ENCODE results near the gene ACBD6. TPM values are rescaled to one million over a fixed set of nuclear protein-coding genes. Genes with fewer than 3 reads are reported as not detected.

ACBD6 gene
- total and polyA plus RNA-seq, 2 of the 4 experiments (the other 2 are of a cell fraction), result 52.5 to 59.1 TPM

- H3K27ac ChIP-seq (ENCODE audit: insufficient read depth, low read length), result no peak overlapping the region
- H3K14ac ChIP-seq (replicated peaks; ENCODE audit: low read depth, low read length), result no peak overlapping the region
- no peaks in the 10 kb centered on the region for H3K79me1 ChIP-seq (ENCODE audit: low read depth in 1 of 2, low read length in 2 of 2)
- ChIA-PET CTCF (no interaction called here), POLR2A (ENCODE audit: unreplicated experiment) (interaction anchor here (0.6 kb wide), 1 partner anchor 52 kb away, joined by 3 read pairs; no protein-coding TSS in a partner anchor)
- H3K4ac ChIP-seq (ENCODE audit: low read depth, low read length), result no peak overlapping the region
- no peak overlapping the region for H3K9ac ChIP-seq (ENCODE audit: low read depth, low read length)
- intact Hi-C loops (cut with micrococcal nuclease) (no loop called here), dilution Hi-C loops (cut with HindIII; ENCODE audit: low sequenced_read_pairs, unreplicated experiment) (no loop called here), in situ Hi-C loops (cut with MboI; ENCODE audit: low sequenced_read_pairs) (loop anchor here (25.0 kb wide), 1 partner anchor 894 kb away; no protein-coding TSS in a partner anchor)
- H3K56ac ChIP-seq (ENCODE audit: extremely low read depth, insufficient read depth, low read length), result no peak overlapping the region
- no peak overlapping the region for H2AK5ac ChIP-seq (ENCODE audit: low read depth, low read length)
- no TSS peak for BruUV-seq (replicated peaks)
- H4K20me1 ChIP-seq (ENCODE audit: insufficient read depth, low read length), result peaks cover 7% of the 10 kb centered on the region; the same call in 1 of the 2 replicates
- H2BK20ac ChIP-seq (ENCODE audit: low read depth, low read length), result no peak overlapping the region
- no peak overlapping the region for H2AFZ ChIP-seq (replicated peaks; ENCODE audit: low read length, poor library complexity)
- H3K4me1 ChIP-seq (ENCODE audit: control insufficient read depth, insufficient read depth, low read length), result peaks cover 9% of the 10 kb centered on the region
- H3K9me1 ChIP-seq (ENCODE audit: insufficient read depth, low read length), result peaks cover 16% of the 10 kb centered on the region
- no peak overlapping the region for H4K91ac ChIP-seq (ENCODE audit: insufficient read depth, low read depth, low read length)
- ATAC-seq (ENCODE audit: low read depth) (no peak), DNase-seq (no peak)
- peaks cover 2% of the 10 kb centered on the region; the same call in 1 of the 2 replicates for H3K27me3 ChIP-seq (ENCODE audit: control insufficient read depth, insufficient read depth, low read length)
- TF ChIP-seq, protein P1, sequence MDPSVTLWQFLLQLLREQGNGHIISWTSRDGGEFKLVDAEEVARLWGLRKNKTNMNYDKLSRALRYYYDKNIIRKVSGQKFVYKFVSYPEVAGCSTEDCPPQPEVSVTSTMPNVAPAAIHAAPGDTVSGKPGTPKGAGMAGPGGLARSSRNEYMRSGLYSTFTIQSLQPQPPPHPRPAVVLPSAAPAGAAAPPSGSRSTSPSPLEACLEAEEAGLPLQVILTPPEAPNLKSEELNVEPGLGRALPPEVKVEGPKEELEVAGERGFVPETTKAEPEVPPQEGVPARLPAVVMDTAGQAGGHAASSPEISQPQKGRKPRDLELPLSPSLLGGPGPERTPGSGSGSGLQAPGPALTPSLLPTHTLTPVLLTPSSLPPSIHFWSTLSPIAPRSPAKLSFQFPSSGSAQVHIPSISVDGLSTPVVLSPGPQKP (IDR thresholded peaks at IDR 0.05; ENCODE audit: borderline replicate concordance, low read depth, low read length), result no peak
- 54% methylated on average over 3 of the region's 5 CpGs; no CpG with 5 or more reads in 1 of the 2 experiments for WGBS, 2 experiments (ENCODE audit: extremely low coverage in 2 of 2, insufficient read length in 1 of 2)
- H3K23ac ChIP-seq (ENCODE audit: low read depth, low read length), result no peak overlapping the region
- no peak overlapping the region for H3K4me2 ChIP-seq (ENCODE audit: low read depth, low read length)
- no peaks in the 10 kb centered on the region for H3K9me3 ChIP-seq (ENCODE audit: control insufficient read depth, insufficient read depth, low read length)
- no peak overlapping the region for H3K18ac ChIP-seq (ENCODE audit: low read depth, low read length)
- H2BK120ac ChIP-seq (ENCODE audit: low read depth, low read length), result no peak overlapping the region
- no peak overlapping the region for H4K5ac ChIP-seq (ENCODE audit: low read depth, low read length)
- no peak overlapping the region for H3K4me3 ChIP-seq (ENCODE audit: insufficient read depth, low read depth, low read length)
- no peak overlapping the region for H4K8ac ChIP-seq (ENCODE audit: low read depth in 2 of 2, low read length in 2 of 2)
- no peak overlapping the region for H2BK5ac ChIP-seq (ENCODE audit: low read depth, low read length, poor library complexity, severe bottlenecking)
- H2AK9ac ChIP-seq (replicated peaks; ENCODE audit: low read depth, low read length, poor library complexity), result peak overlapping the region; percentile 23
- peaks cover 2% of the 10 kb centered on the region; the same call in 1 of the 2 replicates for H3K36me3 ChIP-seq (ENCODE audit: control insufficient read depth, insufficient read depth, low read length)
- H2BK15ac ChIP-seq (ENCODE audit: low read depth, low read length), result no peak overlapping the region
These were observed 234.4 kb downstream of the ACBD6 start for GRCh38 chr1:180267761-180268555.
